HG03575 (cell line): Measurements from ENCODE around the gene STEAP2.

Experiments used
- ATAC-seq: cut with Tn5 transposase; IDR thresholded peaks from one replicate; pipeline ENCODE4 v1.9.1; 2021; ENCODE audit not compliant: unreplicated experiment, insufficient number of reproducible peaks, low FRiP score; ENCODE audit errors: extremely low read depth

The STEAP2 gene

DNA sequence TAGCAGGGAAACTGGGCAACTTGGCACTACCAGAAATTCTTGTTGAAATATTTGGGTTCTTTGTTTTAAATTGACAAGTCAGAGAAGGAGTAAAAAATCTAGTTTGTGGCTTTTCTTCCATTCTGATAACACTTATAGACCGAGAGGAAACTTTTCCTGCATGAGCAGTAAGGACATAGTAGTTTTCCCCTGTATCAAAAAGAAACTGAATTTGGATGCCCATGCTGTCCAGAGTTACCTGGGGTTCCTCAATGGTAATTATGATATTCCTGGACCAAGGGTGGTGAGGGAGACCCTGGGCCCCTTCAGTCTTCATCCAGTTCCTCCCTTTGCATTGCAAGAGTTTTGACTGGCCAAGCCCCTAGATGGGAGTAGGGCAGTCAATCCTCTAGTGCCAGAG lies 19.9 kb upstream of the STEAP2 start:
- no peak for ATAC-seq

DNA sequence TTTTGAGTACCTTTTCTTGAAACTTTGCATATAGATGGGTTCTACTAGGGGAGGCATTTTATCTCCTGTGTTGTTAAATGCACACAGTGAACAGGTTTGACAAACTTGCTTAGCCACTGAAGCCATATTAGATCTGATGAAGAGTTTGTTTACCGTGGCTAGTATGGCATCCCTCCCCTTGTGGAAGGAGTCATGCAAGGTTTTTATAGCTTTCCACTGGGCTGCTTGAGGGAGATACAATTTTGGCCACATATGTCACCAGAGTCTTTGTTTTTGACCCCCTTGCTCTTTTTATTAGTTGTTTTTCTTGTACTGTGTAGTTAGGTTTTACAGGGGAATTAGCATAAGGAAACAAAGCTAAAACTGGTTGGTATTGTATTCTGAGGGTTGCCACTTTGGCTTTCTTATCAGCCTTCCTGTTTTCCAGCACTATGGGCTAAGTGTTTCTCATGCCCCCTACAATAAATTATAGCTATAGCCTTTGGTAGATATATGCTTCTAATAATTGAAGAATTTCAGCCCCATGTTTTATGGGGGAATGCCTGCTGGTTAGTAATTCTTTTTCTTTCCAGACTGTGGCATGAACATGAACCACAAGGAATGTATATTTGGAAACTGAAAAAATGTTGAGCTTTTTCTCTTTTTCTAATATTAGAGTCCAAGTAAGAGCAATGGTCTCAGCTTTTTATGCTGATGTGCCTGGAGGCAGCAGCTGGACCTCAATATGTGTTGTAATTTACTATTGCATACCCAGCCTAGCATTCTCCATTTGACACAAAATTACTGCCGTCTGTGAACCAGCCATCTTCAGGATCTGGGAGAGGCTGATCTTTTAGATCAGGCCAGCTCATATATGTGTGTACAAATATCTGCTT lies 18.4 kb upstream of the STEAP2 start:
- ATAC-seq: no peak

DNA sequence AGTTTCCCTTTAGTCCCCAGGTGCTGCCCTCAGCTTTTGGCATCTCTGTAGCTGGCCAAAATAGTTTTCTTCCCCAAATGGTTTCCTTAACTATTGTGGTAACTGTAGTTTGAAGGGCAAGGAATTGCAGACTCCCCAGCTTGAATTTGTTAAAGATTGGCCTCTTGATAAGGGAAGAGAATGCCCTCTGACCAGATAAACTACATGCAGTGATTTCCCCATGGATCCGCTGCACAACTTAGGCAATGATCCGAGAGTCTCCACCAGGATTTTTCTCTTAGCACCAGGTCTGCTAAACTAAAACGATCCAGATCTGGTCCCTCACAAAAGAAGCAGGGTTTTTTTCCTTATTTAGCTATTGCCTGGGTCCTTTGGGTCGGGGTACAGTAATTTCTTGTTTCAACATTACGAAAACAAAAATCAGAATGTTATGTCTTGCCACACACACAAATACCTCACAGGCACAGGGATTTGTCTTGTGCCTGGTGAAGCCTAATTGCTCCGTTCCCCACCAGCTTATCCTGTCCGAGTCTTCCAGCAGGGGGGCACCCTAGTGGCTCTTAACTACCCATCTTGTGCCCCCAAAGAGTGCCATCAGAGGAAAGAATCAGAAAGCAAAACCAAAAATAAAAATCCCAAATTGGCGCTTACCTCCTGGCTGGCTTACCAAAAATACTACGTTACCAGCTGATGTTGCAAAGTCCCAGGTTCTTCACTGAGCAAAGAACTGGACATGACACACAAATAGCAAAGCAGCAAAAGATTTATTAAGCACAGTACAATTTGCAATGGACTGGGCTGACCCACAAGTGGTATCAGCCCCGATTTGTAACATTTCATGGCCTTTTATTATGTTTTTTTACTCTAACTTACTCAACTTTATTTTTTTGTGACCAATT lies 16.4 kb upstream of the STEAP2 start:
- no peak for ATAC-seq

DNA sequence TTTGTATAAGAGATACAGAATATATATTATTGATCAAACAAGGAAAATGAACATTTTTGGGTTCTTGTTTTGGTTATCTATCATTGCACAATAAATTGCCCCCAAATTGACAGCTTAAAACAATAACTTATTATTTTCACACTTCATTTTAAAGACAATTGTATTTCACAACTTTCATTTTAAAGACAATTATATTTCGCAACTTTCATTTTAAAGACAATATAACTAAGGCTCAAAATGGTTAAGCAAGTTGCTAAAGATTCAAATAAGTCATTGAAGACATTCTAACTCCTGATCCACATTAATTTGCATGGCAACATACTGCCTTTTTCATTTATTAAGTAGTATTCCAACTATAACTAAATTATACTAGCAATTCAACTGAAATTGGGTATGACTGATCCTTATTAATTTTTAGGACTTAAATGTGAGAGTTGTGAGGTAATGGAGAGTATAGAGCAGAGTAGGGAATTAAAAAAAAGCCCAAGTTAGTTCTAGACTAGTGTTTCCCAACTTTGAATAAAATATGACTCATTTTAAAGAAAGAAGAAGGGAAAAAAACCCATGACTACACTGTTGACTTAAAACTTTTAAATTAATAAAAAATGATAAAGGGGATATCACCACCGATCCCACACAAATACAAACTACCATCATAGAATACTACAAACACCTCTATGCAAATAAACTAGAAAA lies 9.9 kb upstream of the STEAP2 start:
- ATAC-seq: no peak

DNA sequence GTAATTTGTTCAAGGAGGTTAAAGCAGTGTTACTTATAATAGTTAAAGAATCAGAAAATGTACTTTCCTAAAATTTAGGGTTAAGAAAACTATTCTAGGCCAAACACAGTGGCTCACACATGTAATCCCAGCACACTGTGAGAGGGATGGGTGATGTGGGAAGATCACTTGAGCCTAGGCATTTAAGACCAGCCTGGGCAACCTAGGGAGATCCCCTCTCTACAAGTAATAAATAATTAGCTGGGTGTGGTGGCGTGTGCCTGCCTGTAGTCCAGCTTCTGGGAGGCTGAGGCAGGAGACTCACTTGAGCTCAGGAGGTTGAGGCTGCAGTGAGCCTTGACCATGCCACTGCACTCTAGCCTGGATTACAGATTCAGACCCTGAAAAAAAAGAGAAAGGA lies 3.6 kb upstream of the STEAP2 start:
- no peak for ATAC-seq

DNA sequence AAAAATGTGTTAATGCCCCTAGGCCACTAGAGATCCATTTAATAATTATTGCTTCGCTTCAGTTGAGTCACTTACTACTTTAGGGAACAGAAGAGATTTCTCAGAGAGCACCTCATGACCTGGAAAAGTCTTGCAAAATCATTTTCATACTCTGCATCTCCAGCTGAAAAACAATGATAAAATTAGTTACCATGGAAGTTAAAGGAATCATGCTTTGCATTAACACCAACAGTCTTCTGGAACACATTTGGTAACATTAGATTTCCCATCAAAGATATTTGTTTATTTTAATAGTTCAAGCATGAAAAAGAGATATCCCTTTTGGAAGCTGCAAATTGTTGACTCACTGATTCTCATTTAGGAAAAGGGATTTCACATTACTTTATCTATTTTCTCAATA lies 1.8 kb upstream of the STEAP2 start:
- ATAC-seq: no peak

DNA sequence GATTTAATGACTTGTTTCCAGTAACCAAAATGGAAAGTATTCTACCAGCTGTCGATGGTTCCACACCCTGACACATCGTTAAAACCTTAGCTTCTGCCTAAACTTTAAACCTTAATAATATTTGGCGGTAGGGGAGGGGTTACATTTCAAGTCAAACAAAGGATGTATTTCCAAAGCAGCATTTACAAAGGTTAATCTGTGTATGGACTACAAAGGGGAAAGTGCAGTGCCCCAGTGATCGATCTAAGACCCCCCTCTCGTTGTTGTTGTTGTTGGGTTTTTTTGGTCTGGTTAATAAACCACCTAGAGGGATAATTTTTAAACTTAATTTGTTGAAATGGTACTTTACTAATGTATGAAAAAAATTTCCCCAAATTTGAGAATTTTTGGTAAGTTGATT lies 1.1 kb upstream of the STEAP2 start:
- no peak for ATAC-seq

DNA sequence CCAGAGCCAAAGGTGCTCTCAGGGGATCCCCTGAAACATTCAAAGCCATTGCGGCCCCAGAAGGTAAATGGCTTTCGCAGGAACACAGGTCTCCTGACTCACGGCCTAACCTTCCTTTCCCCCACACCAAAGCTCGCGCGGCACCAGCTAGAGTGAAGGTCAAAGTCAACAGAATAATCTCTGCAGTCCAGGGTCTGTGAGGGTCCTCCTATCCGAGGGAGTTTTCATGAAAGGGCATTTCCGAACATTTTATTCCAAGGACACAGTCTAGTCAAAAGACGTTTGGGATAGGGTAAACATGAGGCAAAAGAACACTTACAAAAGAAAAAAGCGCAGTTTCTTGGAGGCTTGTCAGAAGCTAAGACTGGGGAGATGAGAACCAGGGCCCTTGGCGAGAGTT lies 559 bp upstream of the STEAP2 start:
- no peak for ATAC-seq

DNA sequence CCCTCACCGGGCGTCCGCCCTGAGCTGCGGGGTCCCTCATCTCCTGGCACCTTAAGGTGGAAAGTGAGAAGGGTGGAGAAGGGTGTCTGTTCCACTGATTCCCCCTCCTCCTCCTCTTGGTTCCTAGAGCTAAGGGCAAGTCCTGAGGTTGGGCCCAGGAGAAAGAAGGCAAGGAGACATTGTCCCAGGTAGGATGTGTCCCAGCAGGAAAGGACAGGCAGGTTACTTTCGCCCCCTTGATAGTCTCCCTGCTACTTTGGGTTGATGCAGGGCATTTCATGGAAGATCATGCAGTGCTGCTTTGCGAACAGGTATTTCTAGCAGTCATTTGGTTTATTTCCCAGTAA lies 582 bp downstream of the STEAP2 start:
- ATAC-seq: no peak

DNA sequence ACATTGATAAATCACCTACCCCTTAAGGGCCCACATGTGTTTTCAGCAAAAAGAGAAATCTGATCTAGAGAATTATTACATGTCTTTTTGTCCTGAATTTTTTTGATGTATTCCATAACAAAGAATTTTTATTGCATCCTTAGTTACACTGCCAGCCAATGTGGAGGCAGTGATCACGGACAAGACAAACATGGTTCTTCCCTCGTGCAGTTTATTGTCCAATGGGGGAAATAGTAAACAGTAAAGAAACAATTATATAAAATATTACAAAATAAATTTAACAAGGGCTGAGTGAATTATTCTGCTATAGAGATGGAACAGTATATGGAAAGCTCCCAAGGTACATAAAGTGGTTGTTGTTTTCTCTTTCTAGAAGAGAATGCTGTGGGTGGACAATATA lies 2.0 kb downstream of the STEAP2 start:
- no peak for ATAC-seq

DNA sequence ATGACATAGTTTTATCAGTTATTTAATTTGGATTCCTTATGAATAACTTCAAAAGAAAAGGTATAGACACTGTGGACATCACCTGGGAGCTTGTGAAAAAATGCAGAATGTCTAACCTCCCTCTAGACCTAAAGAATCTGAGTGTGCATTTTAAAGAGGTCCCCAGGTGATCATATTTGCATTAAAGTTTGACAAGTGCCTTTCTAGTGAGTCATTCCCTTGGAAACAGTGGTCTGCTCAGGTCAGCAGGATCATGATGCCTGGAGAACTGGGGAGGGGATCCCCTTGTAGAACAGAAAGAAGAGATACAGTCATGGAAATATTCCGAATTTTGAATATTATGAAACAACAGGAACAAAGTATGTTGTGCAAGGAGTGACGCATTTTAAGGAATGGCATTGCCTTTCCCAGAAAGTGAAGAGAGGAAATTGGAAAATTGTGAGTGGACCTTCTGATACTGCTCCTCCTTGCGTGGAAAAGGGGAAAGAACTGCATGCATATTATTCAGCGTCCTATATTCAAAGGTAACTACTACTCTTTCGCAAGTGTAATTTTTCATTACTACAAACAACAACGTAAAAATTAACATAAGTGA lies 4.6 kb downstream of the STEAP2 start:
- no peak for ATAC-seq

DNA sequence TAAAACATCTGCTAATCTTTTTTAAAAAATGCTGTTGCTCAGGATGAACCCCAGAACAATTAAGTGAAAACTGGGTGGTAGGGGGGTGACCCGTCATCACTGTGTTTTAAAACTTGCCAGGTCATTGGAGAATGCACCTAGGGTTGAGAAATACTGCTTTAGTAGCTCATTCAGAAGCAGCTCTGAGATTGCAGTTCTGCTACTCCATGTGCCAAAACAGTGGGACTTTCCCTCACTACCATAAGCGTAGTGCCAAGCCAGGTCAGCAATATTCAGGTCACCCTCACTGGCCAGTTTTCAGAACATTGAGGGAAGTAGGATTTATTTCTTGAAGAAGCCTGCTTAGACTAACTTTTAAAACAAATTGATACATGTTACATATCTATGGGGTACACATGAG lies 5.2 kb downstream of the STEAP2 start:
- no peak for ATAC-seq

DNA sequence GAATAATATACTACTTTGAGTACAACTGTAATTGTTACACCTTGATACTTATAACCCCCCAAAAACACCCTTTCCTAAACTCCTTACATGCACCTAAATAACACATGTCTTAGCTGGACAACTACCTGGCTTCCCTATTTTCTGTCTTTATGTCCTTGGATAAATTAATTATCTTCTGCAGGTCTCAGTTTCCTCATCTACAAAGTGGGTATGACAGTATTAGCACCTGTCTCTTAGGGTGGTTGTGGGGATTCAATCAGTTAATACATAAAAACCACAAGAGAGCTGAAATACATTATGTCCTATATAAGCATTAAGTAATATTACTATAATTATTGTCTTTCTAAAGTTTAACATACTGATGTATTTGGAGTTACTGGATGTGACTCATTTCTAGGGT lies 10.8 kb downstream of the STEAP2 start:
- ATAC-seq: no peak

DNA sequence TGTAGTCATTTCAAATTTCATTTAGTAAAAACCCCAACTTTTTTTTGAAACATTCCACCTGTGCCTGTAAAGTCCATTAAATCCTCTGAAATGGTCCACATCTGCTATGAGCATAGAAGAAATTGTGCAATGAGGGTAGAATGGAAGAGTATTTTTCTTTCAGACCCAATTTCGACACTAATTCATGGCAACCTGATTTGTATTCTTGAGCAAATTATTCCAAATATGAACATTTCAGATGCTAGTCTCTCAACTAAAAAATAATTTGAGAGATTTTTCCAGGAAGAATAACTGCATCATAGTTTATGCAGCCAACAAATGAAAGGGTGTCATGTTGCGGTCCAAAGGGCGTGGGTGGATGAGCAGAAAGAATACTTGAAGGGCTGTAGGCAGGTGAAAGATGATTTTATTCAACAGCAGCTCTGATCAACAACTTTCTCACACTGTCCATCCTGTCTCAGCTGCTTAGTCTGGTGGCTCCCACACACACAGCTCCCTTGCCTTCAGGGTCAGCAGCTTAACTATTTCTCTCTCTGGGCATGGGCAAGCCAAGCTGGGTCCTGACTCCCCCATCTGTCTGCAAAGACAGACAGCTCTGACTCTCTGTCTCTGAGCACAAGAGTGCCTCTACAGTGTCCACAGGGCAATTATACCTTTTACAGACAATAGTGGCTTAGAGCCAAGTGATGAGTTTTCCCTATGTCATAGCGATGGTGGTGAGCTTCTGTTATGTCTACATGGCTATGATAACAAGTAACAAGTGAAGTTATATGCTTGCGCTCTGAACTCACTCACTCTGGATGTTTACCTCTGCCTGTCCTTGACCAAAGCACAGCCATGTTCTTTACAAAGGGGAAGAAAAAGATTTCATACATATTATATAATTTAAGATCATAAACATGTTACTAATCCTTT lies 11.5 kb downstream of the STEAP2 start:
- ATAC-seq: no peak

DNA sequence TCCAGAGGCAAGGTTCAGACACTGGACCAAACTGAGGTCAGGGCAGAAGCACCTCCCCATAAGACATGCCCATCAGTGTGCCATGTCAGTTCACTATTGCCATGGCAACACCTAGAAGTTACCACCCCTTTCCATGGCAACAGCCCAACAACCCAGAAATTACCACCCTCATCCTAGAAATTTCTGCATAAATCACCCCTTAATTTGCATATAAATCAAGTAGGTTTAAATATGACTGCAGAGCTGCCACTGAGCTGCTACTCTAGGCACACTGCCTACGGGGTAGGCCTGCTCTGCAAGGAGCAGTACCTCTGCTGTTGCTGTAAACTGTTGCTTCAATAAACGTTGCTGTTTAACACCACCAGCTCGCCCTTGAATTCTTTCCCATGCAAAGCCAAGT lies 12.7 kb downstream of the STEAP2 start:
- no peak for ATAC-seq

DNA sequence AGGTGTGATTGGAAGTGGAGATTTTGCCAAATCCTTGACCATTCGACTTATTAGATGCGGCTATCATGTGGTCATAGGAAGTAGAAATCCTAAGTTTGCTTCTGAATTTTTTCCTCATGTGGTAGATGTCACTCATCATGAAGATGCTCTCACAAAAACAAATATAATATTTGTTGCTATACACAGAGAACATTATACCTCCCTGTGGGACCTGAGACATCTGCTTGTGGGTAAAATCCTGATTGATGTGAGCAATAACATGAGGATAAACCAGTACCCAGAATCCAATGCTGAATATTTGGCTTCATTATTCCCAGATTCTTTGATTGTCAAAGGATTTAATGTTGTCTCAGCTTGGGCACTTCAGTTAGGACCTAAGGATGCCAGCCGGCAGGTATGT lies 13.6 kb downstream of the STEAP2 start:
- no peak for ATAC-seq

DNA sequence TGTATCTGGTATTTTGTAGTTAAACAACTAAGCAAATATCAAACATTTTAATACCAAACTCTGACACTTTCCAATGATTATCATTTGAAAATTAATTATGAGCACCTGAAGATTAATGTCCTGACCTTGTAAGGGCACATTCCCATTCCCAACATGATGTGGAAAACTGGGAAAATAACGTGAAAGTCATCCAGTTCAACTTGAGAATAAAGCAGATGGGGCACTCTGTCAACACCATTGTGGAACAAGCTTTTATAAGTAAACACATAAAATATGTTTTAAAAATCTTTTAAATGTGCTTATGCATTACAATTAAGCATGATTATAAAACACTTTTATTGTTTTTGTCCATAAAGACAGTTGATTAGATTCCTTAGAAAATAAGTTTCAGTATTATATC lies 14.1 kb downstream of the STEAP2 start:
- no peak for ATAC-seq

DNA sequence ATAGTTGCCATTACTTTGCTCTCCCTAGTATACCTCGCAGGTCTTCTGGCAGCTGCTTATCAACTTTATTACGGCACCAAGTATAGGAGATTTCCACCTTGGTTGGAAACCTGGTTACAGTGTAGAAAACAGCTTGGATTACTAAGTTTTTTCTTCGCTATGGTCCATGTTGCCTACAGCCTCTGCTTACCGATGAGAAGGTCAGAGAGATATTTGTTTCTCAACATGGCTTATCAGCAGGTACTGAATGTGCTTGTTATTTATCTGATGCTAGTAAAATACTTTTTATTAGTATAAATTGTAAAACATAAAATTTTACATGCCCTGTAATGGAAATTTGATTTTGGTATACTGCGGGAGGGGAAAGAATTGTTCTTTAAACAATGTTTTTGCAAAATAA lies 15.7 kb downstream of the STEAP2 start:
- ATAC-seq: no peak
